Astrocyte (in vitro differentiated cells and primary cell): ENCODE data around the gene AGBL4.

Experiments
- CTCF ChIP-seq: IDR thresholded peaks from 2 replicates; pipeline ENCODE4 v1.5.1; 2011; ENCODE audit warnings: low read depth, mild to moderate bottlenecking, inconsistent platforms, low read length, moderate library complexity; ENCODE audit not compliant: insufficient read depth
- EZH2 ChIP-seq: IDR thresholded peaks from 2 replicates; pipeline ENCODE4 v1.6.1; 2012; ENCODE audit warnings: mild to moderate bottlenecking, low read length, inconsistent platforms; ENCODE audit not compliant: insufficient read depth

- TF ChIP-seq CTCF, result no peak
- TF ChIP-seq EZH2, result no peak
Measured at GRCh38 chr1:49163031-49163430, 860.7 kb downstream of the AGBL4 start.
